GM18870 (cell line): Measurements from ENCODE around the gene ART1.

ENCODE experiments used
- ATAC-seq: cut with Tn5 transposase; IDR thresholded peaks from one replicate; pipeline ENCODE4 v1.9.1; 2021; ENCODE audit warnings: moderate library complexity; ENCODE audit not compliant: unreplicated experiment

ART1 gene

GRCh38 chr11:3710485-3711259, 65.7 kb downstream of the ART1 start:
- no peak for ATAC-seq

DNA sequence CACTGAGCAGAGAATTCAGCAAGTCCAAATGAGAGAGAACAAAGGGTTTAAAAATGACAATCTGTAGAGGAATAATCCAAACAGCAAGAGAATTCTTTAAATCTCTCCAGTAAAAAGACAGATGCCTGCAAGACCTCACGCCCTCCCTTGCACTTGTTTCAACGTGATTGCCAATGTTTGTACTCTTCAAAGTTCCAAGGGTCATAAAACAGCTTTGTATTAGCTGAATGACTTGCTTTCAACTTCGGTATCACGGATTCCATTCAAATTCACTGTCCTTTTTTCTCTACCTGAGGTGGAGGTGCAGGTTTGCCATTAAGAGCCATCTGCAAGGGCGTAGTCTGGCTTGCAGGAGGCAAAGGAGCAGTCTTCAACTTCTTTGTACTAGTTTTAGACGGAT, 67.3 kb downstream of the ART1 start:
- ATAC-seq, result no peak
